HG02610 (cell line): Measurements from ENCODE around the gene CEBPA.

Source experiments
- ATAC-seq: cut with Tn5 transposase; IDR thresholded peaks from one replicate; pipeline ENCODE4 v1.9.1; 2021; ENCODE audit warnings: mild to moderate bottlenecking, moderate library complexity; ENCODE audit not compliant: unreplicated experiment

CEBPA gene

GRCh38 chr19:33252418-33252962 lies 49.8 kb downstream of the CEBPA start:
- ATAC-seq, result no peak

GRCh38 chr19:33251526-33252090 lies 50.7 kb downstream of the CEBPA start:
- no peak for ATAC-seq

GRCh38 chr19:33251076-33251475 lies 51.3 kb downstream of the CEBPA start:
- no peak for ATAC-seq

GRCh38 chr19:33250500-33250899 lies 51.8 kb downstream of the CEBPA start:
- ATAC-seq, result no peak
